ENCODE data around the gene OR8D4.
"Not testable (repeated sequence)": the region's sequence is repeated elsewhere in the genome, so short reads cannot be mapped to it uniquely, and the experiment has no call there.

OR8D4 gene

GRCh38 chr11:123901867-123902266 is at the start of gene OR8D4:
Gene OR8D4 (plus strand): TSS chr11:123902167. CDS start chr11:123906432, 4,265 bp downstream.
- no peak for DNase-seq (ENCODE audit: low read depth in 1 of 2, low spot score in 1 of 2)
- TF ChIP-seq JUND (IDR thresholded peaks at IDR 0.05; ENCODE audit: low read depth), result no peak
- in situ Hi-C loops (cut with HindIII; ENCODE audit: low pct_unique_long_range_greater_than_20kb, low sequenced_read_pairs), result no loop called here

- DNase-seq (ENCODE audit: low read depth in 1 of 2, low spot score in 1 of 2), result no peak
- TF ChIP-seq JUND (IDR thresholded peaks at IDR 0.05; ENCODE audit: low read depth), result no peak
- in situ Hi-C loops (cut with HindIII; ENCODE audit: low pct_unique_long_range_greater_than_20kb, low sequenced_read_pairs), result no loop called here
Measured at GRCh38 chr11:123852321-123852720, 49.6 kb upstream of the OR8D4 start.

GRCh38 chr11:123853038-123853437 is 48.9 kb upstream of the OR8D4 start:
- TF ChIP-seq JUND (IDR thresholded peaks at IDR 0.05; ENCODE audit: low read depth), result no peak
- DNase-seq (ENCODE audit: low read depth in 1 of 2, low spot score in 1 of 2), result no peak

GRCh38 chr11:123856444-123856843 is 45.5 kb upstream of the OR8D4 start:
- TF ChIP-seq JUND (IDR thresholded peaks at IDR 0.05; ENCODE audit: low read depth), result no peak
- peak in 1 of 2 experiments; percentile 34 for DNase-seq (ENCODE audit: low read depth in 1 of 2, low spot score in 1 of 2)
- in situ Hi-C loops (cut with HindIII; ENCODE audit: low pct_unique_long_range_greater_than_20kb, low sequenced_read_pairs), result no loop called here

More at GRCh38 chr11:123853038-123853437, 48.9 kb upstream of the OR8D4 start:
- in situ Hi-C loops (cut with HindIII; ENCODE audit: low pct_unique_long_range_greater_than_20kb, low sequenced_read_pairs), result no loop called here

GRCh38 chr11:123859731-123860130 is 42.2 kb upstream of the OR8D4 start:
- TF ChIP-seq JUND (IDR thresholded peaks at IDR 0.05; ENCODE audit: low read depth), result no peak
- in situ Hi-C loops (cut with HindIII; ENCODE audit: low pct_unique_long_range_greater_than_20kb, low sequenced_read_pairs), result no loop called here
- DNase-seq (ENCODE audit: low read depth in 1 of 2, low spot score in 1 of 2), result no peak

- DNase-seq (ENCODE audit: low read depth in 1 of 2, low spot score in 1 of 2); in situ Hi-C loops (cut with HindIII; ENCODE audit: low pct_unique_long_range_greater_than_20kb, low sequenced_read_pairs): not testable (repeated sequence)
Measured at GRCh38 chr11:123865293-123865692, 36.7 kb upstream of the OR8D4 start.

- DNase-seq (ENCODE audit: low read depth in 1 of 2, low spot score in 1 of 2); in situ Hi-C loops (cut with HindIII; ENCODE audit: low pct_unique_long_range_greater_than_20kb, low sequenced_read_pairs): not testable (repeated sequence)
Measured at GRCh38 chr11:123867795-123868194, 34.2 kb upstream of the OR8D4 start.

- in situ Hi-C loops (cut with HindIII; ENCODE audit: low pct_unique_long_range_greater_than_20kb, low sequenced_read_pairs), result no loop called here
- DNase-seq (ENCODE audit: low read depth in 1 of 2, low spot score in 1 of 2), result no peak
- TF ChIP-seq JUND (IDR thresholded peaks at IDR 0.05; ENCODE audit: low read depth), result no peak
Measured at GRCh38 chr11:123880912-123881311, 21.1 kb upstream of the OR8D4 start.

GRCh38 chr11:123885570-123885969 is 16.4 kb upstream of the OR8D4 start, which contains the start of gene TMEM225:
Gene TMEM225 (minus strand): TSS chr11:123885670. CDS start chr11:123885425, 245 bp downstream.
- in situ Hi-C loops (cut with HindIII; ENCODE audit: low pct_unique_long_range_greater_than_20kb, low sequenced_read_pairs), result no loop called here
- no peak for DNase-seq (ENCODE audit: low read depth in 1 of 2, low spot score in 1 of 2)
- no peak for TF ChIP-seq JUND (IDR thresholded peaks at IDR 0.05; ENCODE audit: low read depth)

GRCh38 chr11:123892031-123892430 is 9.9 kb upstream of the OR8D4 start:
- no peak for TF ChIP-seq JUND (IDR thresholded peaks at IDR 0.05; ENCODE audit: low read depth)
- no peak for DNase-seq (ENCODE audit: low read depth in 1 of 2, low spot score in 1 of 2)
- in situ Hi-C loops (cut with HindIII; ENCODE audit: low pct_unique_long_range_greater_than_20kb, low sequenced_read_pairs), result no loop called here

GRCh38 chr11:123899792-123900191 is 2.2 kb upstream of the OR8D4 start:
- no peak for TF ChIP-seq JUND (IDR thresholded peaks at IDR 0.05; ENCODE audit: low read depth)
- in situ Hi-C loops (cut with HindIII; ENCODE audit: low pct_unique_long_range_greater_than_20kb, low sequenced_read_pairs), result no loop called here

GRCh38 chr11:123903932-123904331 is 2.0 kb downstream of the OR8D4 start:
- TF ChIP-seq JUND (IDR thresholded peaks at IDR 0.05; ENCODE audit: low read depth), result no peak
- in situ Hi-C loops (cut with HindIII; ENCODE audit: low pct_unique_long_range_greater_than_20kb, low sequenced_read_pairs), result no loop called here
- DNase-seq (ENCODE audit: low read depth in 1 of 2, low spot score in 1 of 2), result no peak

More at GRCh38 chr11:123899792-123900191, 2.2 kb upstream of the OR8D4 start:
- no peak for DNase-seq (ENCODE audit: low read depth in 1 of 2, low spot score in 1 of 2)

GRCh38 chr11:123904932-123905331 is 3.0 kb downstream of the OR8D4 start:
- in situ Hi-C loops (cut with HindIII; ENCODE audit: low pct_unique_long_range_greater_than_20kb, low sequenced_read_pairs), result no loop called here
- no peak for TF ChIP-seq JUND (IDR thresholded peaks at IDR 0.05; ENCODE audit: low read depth)
- no peak for DNase-seq (ENCODE audit: low read depth in 1 of 2, low spot score in 1 of 2)

- in situ Hi-C loops (cut with HindIII; ENCODE audit: low pct_unique_long_range_greater_than_20kb, low sequenced_read_pairs), result no loop called here
- TF ChIP-seq JUND (IDR thresholded peaks at IDR 0.05; ENCODE audit: low read depth), result no peak
- DNase-seq (ENCODE audit: low read depth in 1 of 2, low spot score in 1 of 2), result no peak
Measured at GRCh38 chr11:123905826-123906225, 3.9 kb downstream of the OR8D4 start.
